GM12801 (cell line): ENCODE results near the gene CCDC68.

ENCODE experiments used
- CTCF ChIP-seq: IDR thresholded peaks from one replicate; pipeline ENCODE4 v1.5.1; 2011; ENCODE audit warnings: control low read depth; ENCODE audit not compliant: insufficient read length; ENCODE audit errors: extremely low read depth

The CCDC68 gene

GRCh38 chr18:54995421-54996143 lies 36.3 kb upstream of the CCDC68 start:
- no peak for TF ChIP-seq CTCF

GRCh38 chr18:54991981-54992380 lies 32.7 kb upstream of the CCDC68 start:
- TF ChIP-seq CTCF, result no peak

- TF ChIP-seq CTCF, result no peak
Measured at GRCh38 chr18:54984908-54985307, 25.6 kb upstream of the CCDC68 start.

- TF ChIP-seq CTCF, result no peak
Measured at GRCh38 chr18:54983791-54984190, 24.5 kb upstream of the CCDC68 start.

GRCh38 chr18:54983041-54983686 lies 23.9 kb upstream of the CCDC68 start:
- TF ChIP-seq CTCF, result no peak

- TF ChIP-seq CTCF, result no peak
Measured at GRCh38 chr18:54981076-54981475, 21.8 kb upstream of the CCDC68 start.

GRCh38 chr18:54975598-54975997 lies 16.3 kb upstream of the CCDC68 start:
- TF ChIP-seq CTCF, result no peak
